ENCODE data around the gene XPNPEP3.
"Not testable (repeated sequence)": the region's sequence is repeated elsewhere in the genome, so short reads cannot be mapped to it uniquely, and the experiment has no call there.

Gene XPNPEP3

GRCh38 chr22:40856513-40857308, at the start of gene XPNPEP3, which contains the start of gene ST13:
TSS of gene XPNPEP3 (plus strand) at chr22:40857148. CDS start at chr22:40857182, 34 bp downstream.
TSS of gene ST13 (minus strand) at chr22:40856639. CDS start at chr22:40856540, 99 bp downstream.
- Mint-ChIP-seq H3K27ac (peak within 1 kb of the TSS; percentile 100), H3K4me1 (ENCODE audit: low read depth) (peaks cover 40% of the 10 kb centered on the region), H3K27me3 (ENCODE audit: low read depth) (no peaks in the 10 kb centered on the region), H3K36me3 (ENCODE audit: low read depth) (peaks cover 3% of the 10 kb centered on the region), H3K4me3 (peak within 1 kb of the TSS; percentile 95), H3K9me3 (no peaks in the 10 kb centered on the region)

- H3K9me3 Mint-ChIP-seq = no peaks in the 10 kb centered on the region
- H3K27me3 Mint-ChIP-seq (ENCODE audit: low read depth) = no peaks in the 10 kb centered on the region
- no peak overlapping the region for H3K27ac Mint-ChIP-seq
- H3K4me3 Mint-ChIP-seq = no peak overlapping the region
- peaks cover 6% of the 10 kb centered on the region for H3K4me1 Mint-ChIP-seq (ENCODE audit: low read depth)
- H3K36me3 Mint-ChIP-seq (ENCODE audit: low read depth) = peaks cover 5% of the 10 kb centered on the region
These were observed 48.7 kb upstream of the XPNPEP3 start for GRCh38 chr22:40808018-40808841.

- no peaks in the 10 kb centered on the region for H3K9me3 Mint-ChIP-seq
- peaks cover 12% of the 10 kb centered on the region for H3K36me3 Mint-ChIP-seq (ENCODE audit: low read depth)
- H3K27ac Mint-ChIP-seq = no peak overlapping the region
- H3K4me3 Mint-ChIP-seq = no peak overlapping the region
- peaks cover 25% of the 10 kb centered on the region for H3K4me1 Mint-ChIP-seq (ENCODE audit: low read depth)
- H3K27me3 Mint-ChIP-seq (ENCODE audit: low read depth) = no peaks in the 10 kb centered on the region
These were observed 43.0 kb upstream of the XPNPEP3 start for GRCh38 chr22:40813912-40814315.

- H3K4me1 Mint-ChIP-seq (ENCODE audit: low read depth) = peaks cover 26% of the 10 kb centered on the region
- H3K4me3 Mint-ChIP-seq = peak overlapping the region; percentile 85
- no peaks in the 10 kb centered on the region for H3K27me3 Mint-ChIP-seq (ENCODE audit: low read depth)
- H3K36me3 Mint-ChIP-seq (ENCODE audit: low read depth) = peaks cover 7% of the 10 kb centered on the region
- peak overlapping the region; percentile 70 for H3K27ac Mint-ChIP-seq
- no peaks in the 10 kb centered on the region for H3K9me3 Mint-ChIP-seq
These were observed 39.2 kb upstream of the XPNPEP3 start for GRCh38 chr22:40817737-40818136.

- H3K4me1 Mint-ChIP-seq (ENCODE audit: low read depth) = peaks cover 26% of the 10 kb centered on the region
- H3K36me3 Mint-ChIP-seq (ENCODE audit: low read depth) = peaks cover 7% of the 10 kb centered on the region
- no peaks in the 10 kb centered on the region for H3K9me3 Mint-ChIP-seq
- H3K27me3 Mint-ChIP-seq (ENCODE audit: low read depth) = no peaks in the 10 kb centered on the region
- H3K27ac Mint-ChIP-seq = peak overlapping the region; percentile 91
- peak overlapping the region; percentile 85 for H3K4me3 Mint-ChIP-seq
These were observed 38.7 kb upstream of the XPNPEP3 start for GRCh38 chr22:40818192-40818746.

DNA sequence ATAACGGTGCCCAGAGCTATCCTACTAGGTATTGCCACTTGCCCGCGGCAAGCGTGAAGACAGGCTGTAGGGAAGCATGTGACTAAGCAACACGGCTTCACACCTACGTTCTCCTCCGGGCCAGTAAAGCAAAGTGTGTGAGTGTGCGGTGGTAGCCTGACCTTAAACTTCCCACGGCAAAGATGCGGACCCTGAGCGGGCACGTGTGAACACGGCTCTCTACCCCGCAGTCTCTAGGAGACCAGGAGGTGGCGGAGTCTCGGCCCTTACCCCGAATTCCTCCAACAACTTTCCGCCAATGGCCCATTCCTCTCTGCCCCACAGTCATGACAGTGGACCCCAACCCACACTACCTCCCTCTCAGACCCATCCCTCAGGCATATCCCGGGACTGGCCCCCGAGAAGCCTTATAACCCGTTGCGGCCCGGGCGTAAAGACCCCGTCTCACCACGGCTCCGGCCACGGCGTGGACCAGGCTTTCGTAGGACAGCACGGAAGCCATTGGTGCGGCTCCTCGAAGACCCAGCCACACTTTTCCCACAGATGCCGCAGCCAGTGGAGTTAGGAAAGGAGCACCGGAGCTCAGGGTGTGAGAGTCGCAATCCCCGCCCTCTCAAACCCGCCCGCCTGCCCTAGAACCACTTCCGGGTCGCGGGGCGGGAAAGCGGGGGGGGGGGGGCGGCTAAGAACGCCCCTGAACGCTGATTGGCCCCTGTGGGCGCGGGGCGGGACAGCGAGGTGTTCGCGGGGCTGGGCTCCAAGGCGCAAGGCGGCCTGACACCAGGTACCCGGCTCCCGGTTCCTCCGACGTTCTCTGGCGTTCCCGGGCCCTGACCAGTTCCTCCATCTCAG, 38.0 kb upstream of the XPNPEP3 start, which contains the start of gene SLC25A17:
Gene SLC25A17, minus strand, starts transcription at position 600 of the 852 bp plus-strand sequence. Its CDS starts 98 bp downstream, at position 502.
- Mint-ChIP-seq H3K4me3 (peak within 1 kb of the TSS; percentile 85), H3K27ac (peak within 1 kb of the TSS; percentile 91), H3K9me3 (no peaks in the 10 kb centered on the region), H3K4me1 (ENCODE audit: low read depth) (peaks cover 26% of the 10 kb centered on the region), H3K27me3 (ENCODE audit: low read depth) (no peaks in the 10 kb centered on the region), H3K36me3 (ENCODE audit: low read depth) (peaks cover 7% of the 10 kb centered on the region)

- peaks cover 7% of the 10 kb centered on the region for H3K36me3 Mint-ChIP-seq (ENCODE audit: low read depth)
- H3K4me1 Mint-ChIP-seq (ENCODE audit: low read depth) = peaks cover 26% of the 10 kb centered on the region
These were observed 37.3 kb upstream of the XPNPEP3 start for GRCh38 chr22:40819599-40820140.

DNA sequence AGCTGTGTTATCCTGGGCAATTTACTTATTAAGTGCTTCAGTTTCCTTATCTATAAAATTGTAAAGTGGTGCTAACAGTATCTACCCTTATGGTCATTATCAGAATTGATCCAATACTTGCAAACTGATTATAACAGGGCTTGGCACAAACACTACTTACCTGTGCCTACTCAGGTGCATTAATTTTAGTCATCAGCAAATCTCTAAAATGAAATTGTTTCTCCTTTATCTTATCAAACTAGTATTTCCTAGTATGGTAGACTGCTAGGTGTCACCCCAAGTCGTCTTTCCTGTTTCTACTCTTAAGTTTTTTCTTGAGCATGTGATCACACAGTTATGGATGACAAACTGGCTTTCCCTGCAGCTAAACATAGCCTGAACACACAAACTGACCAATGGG, 33.5 kb upstream of the XPNPEP3 start:
- Mint-ChIP-seq H3K4me1 (ENCODE audit: low read depth) (peaks cover 8% of the 10 kb centered on the region), H3K27ac (no peak overlapping the region), H3K4me3 (no peak overlapping the region), H3K9me3 (no peaks in the 10 kb centered on the region), H3K36me3 (ENCODE audit: low read depth) (peaks cover 8% of the 10 kb centered on the region), H3K27me3 (ENCODE audit: low read depth) (no peaks in the 10 kb centered on the region)

More at GRCh38 chr22:40819599-40820140, 37.3 kb upstream of the XPNPEP3 start:
- no peaks in the 10 kb centered on the region for H3K9me3 Mint-ChIP-seq
- H3K27ac Mint-ChIP-seq = peak overlapping the region; percentile 63
- peak overlapping the region; percentile 85 for H3K4me3 Mint-ChIP-seq
- H3K27me3 Mint-ChIP-seq (ENCODE audit: low read depth) = no peaks in the 10 kb centered on the region

DNA sequence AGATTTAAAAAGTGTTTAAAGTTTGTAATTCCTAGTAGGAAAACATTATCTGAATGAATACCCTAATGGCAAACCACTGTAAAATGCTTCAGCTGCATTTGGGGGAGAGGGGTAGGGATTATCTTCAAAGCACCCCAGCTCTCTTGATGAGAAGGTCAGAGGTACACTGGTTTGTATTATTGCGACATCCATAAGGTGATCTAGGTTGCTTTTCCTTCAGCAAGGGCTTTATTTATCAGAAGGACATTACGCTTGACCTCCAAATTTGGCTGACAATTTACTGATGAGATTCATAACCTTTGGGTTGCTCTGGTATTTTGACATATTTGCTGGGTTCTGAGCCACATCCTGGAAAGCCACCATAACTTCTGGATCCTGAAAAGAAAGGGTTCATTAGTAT, 30.7 kb upstream of the XPNPEP3 start:
- not testable (repeated sequence) for H3K4me3 Mint-ChIP-seq; H3K4me1 Mint-ChIP-seq (ENCODE audit: low read depth); H3K27me3 Mint-ChIP-seq (ENCODE audit: low read depth); H3K27ac Mint-ChIP-seq; H3K9me3 Mint-ChIP-seq
- peaks cover 16% of the 10 kb centered on the region for H3K36me3 Mint-ChIP-seq (ENCODE audit: low read depth)

DNA sequence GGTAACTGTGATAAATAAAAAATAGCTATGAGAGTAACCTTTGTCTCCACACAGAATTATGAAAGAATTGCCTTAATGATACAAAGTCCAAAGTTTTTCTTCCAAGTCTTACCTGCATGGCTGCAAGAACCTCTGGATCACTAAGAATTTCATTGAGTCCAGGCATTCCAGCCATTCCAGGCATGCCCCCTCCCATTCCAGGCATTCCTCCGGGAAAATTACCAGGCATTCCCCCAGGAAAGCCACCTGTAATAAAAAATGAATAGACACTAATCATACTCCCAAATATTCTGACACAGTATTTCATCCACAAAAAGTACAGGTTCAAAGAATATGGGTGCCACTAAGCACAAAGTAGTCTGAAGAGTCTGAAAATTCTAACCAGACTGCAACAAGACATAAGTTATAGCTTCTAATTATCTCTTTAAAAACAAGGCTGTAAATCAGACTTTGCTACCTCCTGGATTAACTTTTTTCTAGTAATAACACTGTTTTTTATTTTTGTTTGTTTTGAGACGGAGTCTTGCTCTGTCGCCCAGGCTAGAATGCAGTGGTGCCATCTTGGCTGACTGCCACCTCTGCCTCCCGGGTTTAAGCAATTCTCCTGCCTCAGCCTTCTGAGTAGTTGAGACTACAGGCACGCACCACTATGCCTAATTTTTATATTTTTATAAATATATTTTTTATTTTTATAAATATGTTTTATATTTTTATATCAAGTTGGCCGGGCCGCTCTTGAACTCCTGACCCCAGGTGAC, 29.8 kb upstream of the XPNPEP3 start:
- Mint-ChIP-seq H3K27ac (no peak overlapping the region), H3K4me3 (no peak overlapping the region), H3K4me1 (ENCODE audit: low read depth) (no peaks in the 10 kb centered on the region)

GRCh38 chr22:40829131-40829530, 27.8 kb upstream of the XPNPEP3 start:
- H3K4me1 Mint-ChIP-seq (ENCODE audit: low read depth) = no peaks in the 10 kb centered on the region
- H3K27ac Mint-ChIP-seq = no peak overlapping the region
- H3K9me3 Mint-ChIP-seq = no peaks in the 10 kb centered on the region
- H3K4me3 Mint-ChIP-seq = no peak overlapping the region
- no peaks in the 10 kb centered on the region for H3K27me3 Mint-ChIP-seq (ENCODE audit: low read depth)
- H3K36me3 Mint-ChIP-seq (ENCODE audit: low read depth) = peaks cover 24% of the 10 kb centered on the region

More for the DNA sequence above, 29.8 kb upstream of the XPNPEP3 start:
- no peaks in the 10 kb centered on the region for H3K9me3 Mint-ChIP-seq
- H3K27me3 Mint-ChIP-seq (ENCODE audit: low read depth) = no peaks in the 10 kb centered on the region
- H3K36me3 Mint-ChIP-seq (ENCODE audit: low read depth) = peaks cover 17% of the 10 kb centered on the region

GRCh38 chr22:40834619-40835018, 22.3 kb upstream of the XPNPEP3 start:
- Mint-ChIP-seq H3K27me3 (ENCODE audit: low read depth) (no peaks in the 10 kb centered on the region), H3K4me1 (ENCODE audit: low read depth) (peaks cover 9% of the 10 kb centered on the region), H3K27ac (no peak overlapping the region), H3K36me3 (ENCODE audit: low read depth) (peaks cover 28% of the 10 kb centered on the region), H3K4me3 (no peak overlapping the region), H3K9me3 (no peaks in the 10 kb centered on the region)

GRCh38 chr22:40838486-40838885, 18.5 kb upstream of the XPNPEP3 start:
- no peak overlapping the region for H3K27ac Mint-ChIP-seq
- peaks cover 9% of the 10 kb centered on the region for H3K4me1 Mint-ChIP-seq (ENCODE audit: low read depth)
- no peaks in the 10 kb centered on the region for H3K27me3 Mint-ChIP-seq (ENCODE audit: low read depth)
- no peak overlapping the region for H3K4me3 Mint-ChIP-seq
- H3K36me3 Mint-ChIP-seq (ENCODE audit: low read depth) = peaks cover 29% of the 10 kb centered on the region
- no peaks in the 10 kb centered on the region for H3K9me3 Mint-ChIP-seq

All from T-helper 1 cell treated with Interleukin-12 subunit alpha and Interleukin-12 subunit beta and Interleukin-4 antibody, amounts not matched to agents 30 μg/mL and 1 μg/mL, for 36 hours (primary cell).